Stimulated activated CD4-positive, alpha-beta T cell treated with anti-CD3 and anti-CD28 coated beads, Interleukin-1b, Interleukin-23, amount 100 ng/mL, for 1 hour (primary cell): ENCODE measurements around the gene FCGR1A.
A peak's percentile ranks its signal among the peaks of the same experiment; 100 is the strongest.
"Not testable (repeated sequence)": the region's sequence is repeated elsewhere in the genome, so short reads cannot be mapped to it uniquely, and the experiment has no call there.

Source experiments
- DNase-seq, 2 donors: peaks; one replicate each; pipeline ENCODE4 v3.0.0-alpha.2; 2020; ENCODE audit warnings: low read depth in 2 of 2

The FCGR1A gene

GRCh38 chr1:149782600-149782999 is at the start of gene FCGR1A:
TSS of gene FCGR1A (plus strand) at chr1:149782694. CDS start at chr1:149782744, 50 bp downstream.
- not testable (repeated sequence) for DNase-seq

GRCh38 chr1:149732781-149733180 is 49.7 kb upstream of the FCGR1A start:
- not testable (repeated sequence) for DNase-seq

GRCh38 chr1:149734692-149735091 is 47.8 kb upstream of the FCGR1A start:
- DNase-seq: not testable (repeated sequence)

GRCh38 chr1:149740148-149740581 is 42.3 kb upstream of the FCGR1A start:
- peak in 1 of 2 donors; percentile 33 for DNase-seq

- not testable (repeated sequence) for DNase-seq
Observed at GRCh38 chr1:149740590-149741230, 41.8 kb upstream of the FCGR1A start.

- DNase-seq: not testable (repeated sequence)
Observed at GRCh38 chr1:149741914-149742313, 40.6 kb upstream of the FCGR1A start.

- not testable (repeated sequence) for DNase-seq
Observed at GRCh38 chr1:149746463-149747356, 35.8 kb upstream of the FCGR1A start.

GRCh38 chr1:149747359-149748143 is 34.9 kb upstream of the FCGR1A start:
- DNase-seq: not testable (repeated sequence)

GRCh38 chr1:149748144-149748500 is 34.4 kb upstream of the FCGR1A start:
- DNase-seq: not testable (repeated sequence)

GRCh38 chr1:149750562-149750961 is 31.9 kb upstream of the FCGR1A start:
- not testable (repeated sequence) for DNase-seq

GRCh38 chr1:149752186-149752585 is 30.3 kb upstream of the FCGR1A start:
- not testable (repeated sequence) for DNase-seq

- DNase-seq: not testable (repeated sequence)
Observed at GRCh38 chr1:149753466-149753865, 29.0 kb upstream of the FCGR1A start.

GRCh38 chr1:149755294-149755693 is 27.2 kb upstream of the FCGR1A start:
- not testable (repeated sequence) for DNase-seq

GRCh38 chr1:149762294-149762693 is 20.2 kb upstream of the FCGR1A start:
- not testable (repeated sequence) for DNase-seq

- not testable (repeated sequence) for DNase-seq
Observed at GRCh38 chr1:149764087-149764800, 18.2 kb upstream of the FCGR1A start.

GRCh38 chr1:149766241-149766640 is 16.3 kb upstream of the FCGR1A start:
- DNase-seq: not testable (repeated sequence)

- DNase-seq: not testable (repeated sequence)
Observed at GRCh38 chr1:149769216-149769615, 13.3 kb upstream of the FCGR1A start.

- not testable (repeated sequence) for DNase-seq
Observed at GRCh38 chr1:149770661-149771060, 11.8 kb upstream of the FCGR1A start.

- DNase-seq: not testable (repeated sequence)
Observed at GRCh38 chr1:149771653-149772425, 10.7 kb upstream of the FCGR1A start.

- DNase-seq: not testable (repeated sequence)
Observed at GRCh38 chr1:149775510-149776147, 6.9 kb upstream of the FCGR1A start.
